ENCODE data around the gene RPP21. TPM values are rescaled to one million over a fixed set of nuclear protein-coding genes. Genes with fewer than 3 reads are reported as not detected.
A peak's percentile ranks its signal among the peaks of the same experiment; 100 is the strongest.

Gene RPP21
- total RNA-seq: 16.1 and 20.8 TPM in 2 replicates

DNA sequence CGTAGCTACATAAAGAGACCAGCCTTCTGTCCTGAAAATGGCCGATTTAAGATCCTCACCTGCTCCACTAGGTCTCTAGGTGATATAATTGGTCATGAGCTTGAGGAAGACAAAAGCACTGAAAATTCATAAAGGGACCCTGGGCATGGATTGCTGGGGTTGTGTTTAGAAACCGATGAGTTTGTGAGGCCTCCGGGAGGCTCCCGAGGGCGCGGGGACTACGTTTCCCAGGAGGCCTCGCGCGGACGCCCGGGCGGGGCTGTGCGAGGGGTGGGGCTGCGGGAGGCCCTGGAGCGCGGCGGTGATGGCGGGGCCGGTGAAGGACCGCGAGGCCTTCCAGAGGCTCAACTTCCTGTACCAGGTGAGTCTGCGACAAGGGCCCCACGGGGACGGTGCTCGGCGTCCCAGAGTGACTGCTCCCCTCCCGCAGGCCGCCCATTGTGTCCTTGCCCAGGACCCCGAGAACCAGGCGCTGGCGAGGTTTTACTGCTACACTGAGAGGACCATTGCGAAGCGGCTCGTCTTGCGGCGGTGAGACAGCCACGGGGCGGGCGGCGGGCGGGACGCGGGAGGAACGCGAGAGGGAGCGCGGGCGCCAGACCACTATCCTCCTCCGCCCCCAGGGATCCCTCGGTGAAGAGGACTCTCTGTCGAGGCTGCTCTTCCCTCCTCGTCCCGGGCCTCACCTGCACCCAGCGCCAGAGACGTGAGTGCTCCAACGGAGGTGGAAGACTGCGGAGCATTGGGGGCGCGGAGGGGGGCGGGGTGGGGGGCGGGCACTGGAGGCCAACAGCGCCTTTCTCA lies at the start of gene RPP21:
Gene RPP21, plus strand, starts transcription at position 289 of the 804 bp plus-strand sequence. Its CDS starts 16 bp downstream, at position 305.
- peak; percentile 82 to 85 for DNase-seq (ENCODE audit: low read depth in 2 of 2)

GRCh38 chr6:30295837-30296236 lies 49.1 kb upstream of the RPP21 start:
- DNase-seq (ENCODE audit: low read depth in 2 of 2): no peak

DNA sequence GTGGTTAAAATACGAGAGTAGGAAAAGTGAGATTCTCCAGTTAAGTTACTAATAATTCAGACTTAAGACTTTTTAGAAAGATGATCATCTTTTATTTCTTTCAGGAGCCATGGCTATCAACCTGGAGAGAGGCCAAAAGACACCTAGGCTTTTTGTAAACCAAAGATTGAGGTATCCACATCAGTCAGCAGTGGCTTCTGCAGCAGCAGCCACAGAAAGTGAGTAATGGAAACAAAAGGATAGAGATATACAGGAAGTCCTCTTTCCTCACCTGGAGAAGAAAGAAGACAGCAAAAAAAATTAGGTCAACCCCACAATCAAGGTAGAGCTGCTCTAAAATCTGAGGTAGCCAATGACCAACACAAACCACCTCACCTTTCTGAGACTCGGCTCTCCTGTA lies 41.0 kb upstream of the RPP21 start:
- no peak for DNase-seq (ENCODE audit: low read depth in 2 of 2)

GRCh38 chr6:30311101-30311500 lies 33.9 kb upstream of the RPP21 start:
- DNase-seq (ENCODE audit: low read depth in 2 of 2): no peak

DNA sequence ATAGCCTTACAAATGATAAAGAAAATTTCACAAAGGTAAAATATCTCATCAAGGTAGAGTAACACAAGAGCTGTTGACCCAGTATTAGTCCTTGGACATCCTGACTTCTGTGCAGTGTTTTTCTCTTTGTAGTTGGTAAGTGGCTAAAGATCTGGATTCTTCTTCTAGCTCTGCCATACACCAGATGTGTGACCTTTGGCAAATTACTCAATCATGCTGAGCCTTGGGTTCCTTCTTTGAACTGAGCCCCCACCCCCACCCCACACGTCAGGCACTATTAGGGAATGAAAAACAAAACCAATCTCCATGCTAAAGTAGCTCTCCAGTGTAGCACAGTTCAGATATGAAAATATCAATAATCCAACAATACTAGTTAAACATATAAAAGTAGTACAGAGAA lies 33.3 kb upstream of the RPP21 start:
- DNase-seq (ENCODE audit: low read depth in 2 of 2): no peak

DNA sequence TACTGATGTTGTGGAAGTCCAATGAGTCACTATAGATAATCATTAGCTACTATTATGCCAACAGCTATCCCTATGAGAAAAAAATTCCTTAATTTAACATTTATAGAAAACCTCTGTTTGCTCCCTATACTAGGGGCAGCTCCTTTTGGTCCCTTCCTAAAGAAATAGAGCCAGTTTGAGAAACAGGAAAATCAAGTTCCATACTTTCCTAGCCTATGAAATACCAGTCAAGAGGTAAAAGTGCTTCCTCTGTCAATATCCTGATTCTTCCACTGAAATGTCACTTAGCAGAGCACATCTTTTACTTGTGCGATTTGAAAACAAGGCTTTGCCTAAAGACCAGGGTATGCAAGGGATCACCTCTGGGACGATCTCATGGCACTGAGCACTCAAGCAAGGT lies 32.7 kb upstream of the RPP21 start:
- no peak for DNase-seq (ENCODE audit: low read depth in 2 of 2)

DNA sequence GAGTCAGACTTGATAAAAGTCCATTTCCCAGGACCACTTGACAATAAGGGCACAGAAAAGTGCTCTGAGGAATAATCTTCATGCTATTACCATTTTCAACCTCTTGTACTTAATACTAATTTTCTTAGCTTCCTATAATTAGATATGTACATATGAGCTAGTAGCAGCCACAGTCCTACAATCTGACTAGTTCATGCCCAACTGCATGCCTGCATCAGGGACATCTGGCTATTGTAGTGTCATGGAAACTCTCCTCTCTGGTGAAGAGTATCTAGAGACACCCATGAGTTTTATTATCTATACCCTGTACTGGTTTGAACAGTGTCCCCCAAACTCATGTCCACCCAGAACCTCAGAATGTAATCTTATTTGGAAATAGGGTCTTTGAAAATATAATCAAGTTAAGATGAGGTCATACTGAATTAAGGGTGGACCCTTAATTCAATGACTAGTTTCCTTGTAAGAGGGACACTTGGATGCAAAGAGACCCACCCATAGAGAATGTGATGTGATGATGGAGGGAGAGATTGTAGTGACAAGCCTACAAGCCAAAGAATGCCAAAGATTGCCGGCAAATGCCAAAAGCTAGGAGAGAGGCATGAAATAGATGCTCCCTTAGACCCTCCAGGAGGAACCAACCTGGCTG lies 32.2 kb upstream of the RPP21 start:
- no peak for DNase-seq (ENCODE audit: low read depth in 2 of 2)

DNA sequence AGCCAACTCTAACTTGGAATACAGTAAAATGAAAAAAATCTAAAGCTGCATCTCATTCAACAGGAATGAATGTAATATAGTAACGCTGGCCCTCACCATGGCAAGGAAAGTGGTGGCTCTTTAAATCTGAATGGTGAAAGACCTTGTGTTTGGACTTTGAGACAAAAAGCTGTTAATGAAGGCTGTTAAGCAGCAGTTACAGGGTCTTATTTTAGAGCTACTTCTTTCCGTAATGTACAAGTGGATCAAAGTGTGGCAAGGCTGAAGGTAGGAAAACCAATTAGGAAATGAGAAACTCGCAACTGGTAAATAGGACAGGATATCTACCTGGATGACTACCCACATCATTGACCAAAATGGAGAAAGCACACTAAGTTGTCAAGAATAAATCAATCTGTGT lies 29.8 kb upstream of the RPP21 start:
- DNase-seq (ENCODE audit: low read depth in 2 of 2): no peak

- no peak for DNase-seq (ENCODE audit: low read depth in 2 of 2)
Measured at GRCh38 chr6:30317913-30318589, 26.9 kb upstream of the RPP21 start.

DNA sequence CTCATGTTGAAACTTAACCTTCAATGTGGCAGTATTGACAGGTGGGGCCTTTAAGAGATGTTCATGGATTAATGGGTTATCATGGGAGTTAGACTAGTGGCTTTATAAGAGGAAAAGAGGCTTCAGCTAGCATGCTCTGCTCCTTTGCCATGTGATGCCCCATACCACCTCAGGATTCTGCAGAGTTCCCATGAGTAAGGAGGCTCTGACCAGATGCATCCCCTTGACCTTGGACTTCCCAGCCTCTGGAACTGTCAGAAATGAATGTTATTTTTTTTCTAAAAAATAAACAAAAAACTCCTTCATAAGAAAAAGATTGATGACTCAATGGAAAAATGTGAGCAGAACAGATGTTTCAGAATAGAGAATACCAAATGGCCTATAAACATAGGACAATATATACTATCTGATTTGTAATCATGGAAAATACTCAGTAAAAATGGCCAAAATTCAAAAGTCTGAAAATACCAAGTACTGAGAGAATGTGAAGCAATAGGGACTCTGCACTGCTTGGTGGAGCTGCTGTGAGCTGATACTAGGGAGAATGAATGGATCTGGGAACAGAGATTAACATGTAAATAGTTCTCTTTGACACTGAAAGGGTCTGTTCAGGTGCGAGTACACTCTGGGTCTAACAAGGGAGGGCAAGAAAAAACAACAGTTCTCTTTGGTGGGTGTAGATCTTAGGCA lies 25.7 kb upstream of the RPP21 start:
- peak in 1 of 2 donors; percentile 18 for DNase-seq (ENCODE audit: low read depth in 2 of 2)

- DNase-seq (ENCODE audit: low read depth in 2 of 2): no peak
Measured at GRCh38 chr6:30321692-30322388, 23.1 kb upstream of the RPP21 start.

- DNase-seq (ENCODE audit: low read depth in 2 of 2): no peak
Measured at GRCh38 chr6:30322527-30323501, 22.1 kb upstream of the RPP21 start.

GRCh38 chr6:30323806-30324205 lies 21.1 kb upstream of the RPP21 start:
- no peak for DNase-seq (ENCODE audit: low read depth in 2 of 2)

DNA sequence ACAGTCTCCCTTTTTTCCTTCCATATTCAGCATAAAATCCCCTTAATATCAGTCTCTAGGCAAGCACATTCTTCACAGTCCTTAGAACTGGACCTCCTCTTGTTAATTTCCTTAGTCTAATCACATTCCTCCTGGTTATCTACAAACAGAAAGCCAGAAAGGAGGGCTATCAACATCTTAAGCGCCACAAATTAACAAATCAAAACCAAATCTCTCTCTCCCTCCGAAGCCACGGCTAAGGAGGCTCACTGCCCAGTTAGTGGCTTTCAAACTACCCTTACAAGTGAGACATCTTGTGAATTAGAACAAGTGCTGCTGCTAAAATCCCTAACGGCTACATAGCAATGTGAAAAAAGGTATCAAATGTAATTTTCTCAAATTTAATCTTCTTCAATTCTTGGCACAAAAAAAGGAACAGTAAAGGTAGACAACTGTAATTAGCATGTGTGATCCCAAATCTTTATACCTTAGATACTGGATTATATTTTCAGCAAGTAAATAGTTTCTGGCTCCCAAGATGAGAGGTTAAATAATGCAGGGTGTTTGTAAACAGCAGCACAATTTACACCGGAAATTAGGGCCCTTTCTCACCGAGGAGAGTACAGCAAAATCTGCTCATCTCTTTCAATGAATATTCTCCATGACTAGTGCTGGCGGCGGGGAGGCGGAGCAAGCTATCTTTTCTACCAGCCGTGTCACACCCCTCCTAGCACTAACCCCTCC lies 19.6 kb upstream of the RPP21 start:
- peak; percentile 61 to 64 for DNase-seq (ENCODE audit: low read depth in 2 of 2)

GRCh38 chr6:30325873-30326525 lies 19.0 kb upstream of the RPP21 start:
- DNase-seq (ENCODE audit: low read depth in 2 of 2): peak in 1 of 2 donors; percentile 85

GRCh38 chr6:30326526-30327231 lies 18.3 kb upstream of the RPP21 start, which contains the start of gene TRIM39:
TRIM39 (plus strand) TSS chr6:30326927; CDS start chr6:30329318, 2,391 bp downstream.
- peak; percentile 82 to 84 for DNase-seq (ENCODE audit: low read depth in 2 of 2)

DNA sequence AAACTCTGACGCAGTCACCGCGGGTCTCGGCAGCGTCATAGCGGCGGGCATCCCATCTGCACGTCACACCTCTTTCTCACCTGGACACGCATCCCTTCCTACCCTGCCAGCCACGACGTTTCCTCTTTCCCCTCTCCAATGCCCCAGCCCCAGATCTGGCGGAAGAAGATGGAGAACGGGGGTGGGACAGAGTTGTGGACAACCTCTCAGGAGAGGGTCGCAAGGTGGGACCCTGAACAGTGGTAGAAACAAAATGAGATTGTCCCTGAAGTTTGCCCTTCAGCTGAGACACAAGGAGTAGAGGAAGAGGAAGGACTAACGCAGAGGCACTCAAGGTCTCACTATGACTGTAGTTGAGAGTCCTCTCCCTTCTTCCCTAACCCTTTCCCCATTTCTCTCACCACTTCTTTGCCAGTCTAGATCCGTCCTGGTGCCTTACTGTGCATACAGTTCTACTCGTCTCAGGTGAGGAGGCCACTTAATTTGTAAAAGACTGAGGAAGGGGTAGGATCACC lies 17.7 kb upstream of the RPP21 start:
- DNase-seq (ENCODE audit: low read depth in 2 of 2): no peak

DNA sequence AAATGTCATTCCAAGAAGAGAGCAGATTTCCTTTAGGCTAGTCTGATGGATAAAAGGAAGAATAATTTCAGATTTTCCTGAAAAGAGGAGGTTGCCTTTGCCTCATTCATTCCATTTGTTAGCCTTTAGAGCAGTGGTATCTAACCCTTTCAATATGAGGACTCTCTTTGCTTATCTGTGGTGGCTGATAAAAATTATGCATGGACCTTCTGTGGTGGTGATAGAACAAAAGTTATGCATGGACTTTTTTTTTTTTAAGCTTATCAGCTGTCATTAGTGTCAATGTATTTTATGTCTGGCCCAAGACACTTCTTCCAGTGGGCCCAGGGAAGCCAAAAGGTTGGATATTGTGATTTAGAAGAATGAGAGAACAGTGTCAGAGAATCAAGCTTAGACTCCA lies 16.6 kb upstream of the RPP21 start:
- DNase-seq (ENCODE audit: low read depth in 2 of 2): no peak

All from lung microvascular endothelial cell (primary cell).